Activated T-helper 17 cell treated with anti-CD3 and anti-CD28 coated beads, Interleukin-2, amount 50 U/mL, for 72 hours (primary cell): ENCODE measurements around the gene NECAB2. TPM values are rescaled to one million over a fixed set of nuclear protein-coding genes. Genes with fewer than 3 reads are reported as not detected.

Source experiments
- ATAC-seq: fragments of 150-1000 bp; cut with Tn5 transposase; replicated peaks from 2 replicates; pipeline ENCODE4 v1.10.0; 2021; ENCODE audit warnings: mild to moderate bottlenecking, moderate library complexity
- H3K27ac Mint-ChIP-seq: one replicate; pipeline ENCODE4 v1.8.0; 2022; ENCODE audit warnings: mixed read lengths
- H3K27me3 Mint-ChIP-seq: one replicate; pipeline ENCODE4 v1.8.0; 2022; ENCODE audit warnings: mixed read lengths
- H3K36me3 Mint-ChIP-seq: one replicate; pipeline ENCODE4 v1.8.0; 2022; ENCODE audit warnings: low read depth, mild to moderate bottlenecking, mixed read lengths
- H3K4me1 Mint-ChIP-seq: one replicate; pipeline ENCODE4 v1.8.0; 2022; ENCODE audit warnings: mixed read lengths
- H3K4me3 Mint-ChIP-seq: one replicate; pipeline ENCODE4 v1.8.0; 2022; ENCODE audit warnings: mild to moderate bottlenecking, mixed read lengths
- H3K9me3 Mint-ChIP-seq: one replicate; pipeline ENCODE4 v1.8.0; 2022; ENCODE audit warnings: mixed read lengths
- total RNA-seq, 2 donors: library from RNA; stranded (reverse); gene quantifications; one replicate each; pipeline ENCODE4 v1.2.3, GENCODE V29; 2022

The NECAB2 gene
- total RNA-seq, 2 donors from 2014 or later = not detected

GRCh38 chr16:83974475-83974874 is 6.4 kb downstream of the NECAB2 start:
- peaks cover 4% of the 10 kb centered on the region for H3K9me3 Mint-ChIP-seq
- no peak for ATAC-seq
- H3K4me3 Mint-ChIP-seq = no peak overlapping the region
- H3K4me1 Mint-ChIP-seq = no peaks in the 10 kb centered on the region
- H3K27ac Mint-ChIP-seq = no peak overlapping the region
- H3K27me3 Mint-ChIP-seq = peaks cover 11% of the 10 kb centered on the region
- H3K36me3 Mint-ChIP-seq = no peaks in the 10 kb centered on the region

DNA sequence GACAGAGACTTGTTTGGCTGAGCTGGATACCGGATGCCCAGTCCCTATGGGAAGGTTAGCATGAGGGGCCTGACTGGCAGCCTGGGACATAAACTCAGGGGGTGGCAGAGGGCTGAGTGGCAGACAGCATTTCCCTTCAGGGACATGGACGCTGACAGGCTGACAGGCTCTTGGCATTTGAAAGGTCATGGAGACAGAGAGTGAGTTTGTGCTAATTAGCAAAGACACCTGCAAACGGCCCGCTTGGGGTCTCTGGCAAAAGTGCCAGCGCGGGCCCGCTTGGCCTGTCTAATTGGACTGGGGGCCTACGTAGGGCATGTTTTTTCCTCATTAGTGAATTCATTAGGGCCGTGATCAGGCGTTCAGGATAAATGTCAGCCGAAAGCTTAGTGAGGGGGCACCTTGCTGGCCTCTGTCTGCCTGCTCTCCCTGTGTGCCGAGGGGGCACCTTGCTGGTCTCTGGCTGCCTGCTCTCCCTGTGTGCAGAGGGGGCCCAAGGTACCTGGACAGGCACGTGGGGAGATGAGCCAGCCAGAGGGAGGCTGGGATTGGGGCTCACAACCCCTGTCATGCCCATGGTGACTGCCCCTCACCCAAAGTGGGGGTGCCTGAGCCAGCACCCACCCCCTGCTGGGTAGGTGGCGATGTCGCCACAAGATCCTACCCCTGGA is 7.7 kb downstream of the NECAB2 start:
- H3K4me3 Mint-ChIP-seq = no peak overlapping the region
- no peak overlapping the region for H3K27ac Mint-ChIP-seq
- H3K9me3 Mint-ChIP-seq = peaks cover 4% of the 10 kb centered on the region
- H3K36me3 Mint-ChIP-seq = no peaks in the 10 kb centered on the region
- H3K27me3 Mint-ChIP-seq = peaks cover 6% of the 10 kb centered on the region
- H3K4me1 Mint-ChIP-seq = no peaks in the 10 kb centered on the region
- ATAC-seq = no peak

GRCh38 chr16:83977056-83977815 is 9.2 kb downstream of the NECAB2 start:
- H3K27me3 Mint-ChIP-seq = peaks cover 6% of the 10 kb centered on the region
- peaks cover 4% of the 10 kb centered on the region for H3K9me3 Mint-ChIP-seq
- no peak for ATAC-seq
- no peaks in the 10 kb centered on the region for H3K36me3 Mint-ChIP-seq
- no peaks in the 10 kb centered on the region for H3K4me1 Mint-ChIP-seq
- no peak overlapping the region for H3K4me3 Mint-ChIP-seq
- H3K27ac Mint-ChIP-seq = no peak overlapping the region

DNA sequence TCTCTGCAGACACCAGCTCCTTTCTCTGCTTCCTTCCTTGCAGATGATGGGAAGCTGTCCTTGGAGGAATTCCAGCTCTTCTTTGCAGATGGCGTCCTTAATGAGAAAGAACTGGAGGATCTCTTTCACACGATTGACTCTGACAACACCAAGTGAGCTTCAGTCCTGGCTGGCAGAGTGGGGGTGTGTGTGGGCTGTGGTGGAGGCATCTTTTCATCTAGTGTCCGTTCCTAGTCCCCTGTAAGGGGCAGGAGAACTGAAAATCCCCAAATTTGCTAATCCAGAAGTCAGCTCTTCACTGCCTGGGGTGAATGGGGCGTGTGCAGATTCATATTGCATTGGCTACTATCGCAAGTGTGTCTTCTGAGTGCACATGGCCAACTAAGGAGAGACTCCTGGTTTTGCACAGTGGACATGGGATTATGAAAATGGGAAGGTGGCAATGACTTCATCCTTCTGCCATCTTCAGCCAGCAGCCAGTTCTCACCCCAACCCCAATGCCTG is 10.4 kb downstream of the NECAB2 start:
- peaks cover 4% of the 10 kb centered on the region for H3K9me3 Mint-ChIP-seq
- no peaks in the 10 kb centered on the region for H3K4me1 Mint-ChIP-seq
- H3K36me3 Mint-ChIP-seq = no peaks in the 10 kb centered on the region

DNA sequence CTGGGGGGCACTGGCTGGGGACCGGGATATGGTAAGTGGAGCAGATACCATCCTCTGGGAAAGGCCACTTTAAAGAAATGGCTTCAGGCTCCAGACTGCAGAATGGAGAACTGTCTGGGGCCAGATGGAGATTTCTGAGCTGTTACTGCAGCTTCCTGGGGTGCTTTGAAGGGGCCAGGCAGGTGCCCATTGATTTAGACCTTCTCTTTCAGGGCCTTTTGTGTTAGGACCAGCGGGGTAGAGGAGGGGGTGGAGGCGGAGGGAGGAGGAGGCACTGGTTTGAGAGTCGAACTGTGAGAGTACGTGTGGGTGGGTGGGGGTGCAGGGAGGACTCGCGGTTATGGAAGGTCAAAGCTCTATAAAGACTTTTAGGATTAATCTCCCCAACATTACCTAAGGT is 11.4 kb downstream of the NECAB2 start:
- Mint-ChIP-seq H3K4me3 (no peak overlapping the region), H3K27me3 (peaks cover 4% of the 10 kb centered on the region), H3K4me1 (no peaks in the 10 kb centered on the region), H3K27ac (no peak overlapping the region), H3K9me3 (peaks cover 4% of the 10 kb centered on the region), H3K36me3 (no peaks in the 10 kb centered on the region)
- no peak for ATAC-seq

More for the DNA sequence above, 10.4 kb downstream of the NECAB2 start:
- peaks cover 6% of the 10 kb centered on the region for H3K27me3 Mint-ChIP-seq
- H3K27ac Mint-ChIP-seq = no peak overlapping the region
- H3K4me3 Mint-ChIP-seq = no peak overlapping the region
- ATAC-seq = no peak

DNA sequence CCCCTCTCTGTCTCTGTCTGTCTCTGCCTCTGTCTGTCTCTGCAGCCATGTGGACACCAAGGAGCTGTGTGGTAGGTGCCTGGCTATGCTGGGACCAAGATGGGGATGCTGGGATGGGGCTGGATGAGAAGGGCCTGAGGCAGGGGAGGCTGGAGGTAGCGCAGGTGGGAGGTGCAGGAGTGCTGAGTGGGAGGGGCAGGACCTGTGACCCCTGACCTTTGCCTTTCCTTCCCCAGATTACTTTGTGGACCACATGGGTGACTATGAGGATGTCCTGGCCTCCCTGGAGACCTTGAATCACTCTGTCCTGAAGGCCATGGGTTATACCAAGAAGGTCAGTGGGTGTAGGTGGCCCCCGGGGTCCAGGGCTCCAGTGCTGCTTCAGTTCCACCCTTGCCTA is 12.8 kb downstream of the NECAB2 start:
- H3K36me3 Mint-ChIP-seq = no peaks in the 10 kb centered on the region
- H3K4me1 Mint-ChIP-seq = no peaks in the 10 kb centered on the region
- H3K27me3 Mint-ChIP-seq = no peaks in the 10 kb centered on the region
- ATAC-seq = no peak
- H3K9me3 Mint-ChIP-seq = peaks cover 4% of the 10 kb centered on the region
- H3K27ac Mint-ChIP-seq = no peak overlapping the region
- no peak overlapping the region for H3K4me3 Mint-ChIP-seq

GRCh38 chr16:83981799-83982198 is 13.8 kb downstream of the NECAB2 start:
- no peak overlapping the region for H3K27ac Mint-ChIP-seq

GRCh38 chr16:83983491-83983890 is 15.4 kb downstream of the NECAB2 start:
- no peaks in the 10 kb centered on the region for H3K27me3 Mint-ChIP-seq
- no peak overlapping the region for H3K4me3 Mint-ChIP-seq
- no peak overlapping the region for H3K27ac Mint-ChIP-seq
- no peaks in the 10 kb centered on the region for H3K9me3 Mint-ChIP-seq
- no peaks in the 10 kb centered on the region for H3K36me3 Mint-ChIP-seq
- no peaks in the 10 kb centered on the region for H3K4me1 Mint-ChIP-seq
- no peak for ATAC-seq

More at GRCh38 chr16:83981799-83982198, 13.8 kb downstream of the NECAB2 start:
- ATAC-seq = no peak
- peaks cover 4% of the 10 kb centered on the region for H3K9me3 Mint-ChIP-seq
- no peaks in the 10 kb centered on the region for H3K4me1 Mint-ChIP-seq
- no peaks in the 10 kb centered on the region for H3K36me3 Mint-ChIP-seq
- H3K4me3 Mint-ChIP-seq = no peak overlapping the region
- H3K27me3 Mint-ChIP-seq = no peaks in the 10 kb centered on the region

DNA sequence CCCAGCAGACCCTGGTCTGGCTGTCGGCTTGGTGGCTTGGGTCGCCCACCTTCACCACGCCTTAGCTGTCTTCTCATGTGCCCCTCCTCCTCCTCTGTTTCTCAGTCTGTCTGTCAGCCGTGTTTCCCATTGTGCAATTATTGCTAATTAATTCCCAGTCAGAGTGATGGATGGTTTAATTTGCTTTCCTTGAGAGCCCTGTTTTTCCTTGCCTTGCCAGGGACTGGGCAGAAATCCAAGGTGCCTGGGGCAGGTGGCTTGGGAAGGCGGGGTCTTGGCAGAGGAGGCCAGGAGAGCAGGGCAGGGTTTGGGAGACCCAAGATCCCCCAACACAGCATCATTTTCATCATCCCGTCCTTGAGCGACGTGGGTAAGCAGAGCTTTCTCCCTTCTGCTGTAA is 21.3 kb downstream of the NECAB2 start:
- Mint-ChIP-seq H3K27me3 (peaks cover 23% of the 10 kb centered on the region), H3K4me1 (no peaks in the 10 kb centered on the region), H3K36me3 (no peaks in the 10 kb centered on the region), H3K4me3 (no peak overlapping the region), H3K27ac (no peak overlapping the region), H3K9me3 (no peaks in the 10 kb centered on the region)
- no peak for ATAC-seq

GRCh38 chr16:83990492-83990891 is 22.4 kb downstream of the NECAB2 start:
- H3K9me3 Mint-ChIP-seq = no peaks in the 10 kb centered on the region

DNA sequence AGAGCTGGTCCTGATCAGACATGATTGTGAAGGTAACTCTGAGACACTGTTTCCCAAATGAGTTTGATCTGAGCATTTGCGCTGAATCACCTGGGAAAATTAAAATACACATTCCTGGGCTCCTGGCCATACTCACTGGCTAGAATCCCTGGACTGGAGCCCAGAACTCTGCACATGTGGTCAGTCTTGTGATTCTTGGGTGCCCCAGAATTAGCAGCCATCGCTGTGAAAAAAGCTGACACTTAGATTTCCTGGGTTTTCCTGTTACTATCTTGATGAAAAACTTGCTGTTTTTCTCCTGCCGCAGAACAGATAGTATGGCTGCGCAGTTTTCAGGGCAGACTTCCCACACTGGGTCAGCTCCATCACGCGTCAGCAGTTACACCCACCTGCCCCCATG is 24.6 kb downstream of the NECAB2 start:
- H3K9me3 Mint-ChIP-seq = no peaks in the 10 kb centered on the region
- no peak for ATAC-seq
- no peaks in the 10 kb centered on the region for H3K36me3 Mint-ChIP-seq
- peaks cover 32% of the 10 kb centered on the region for H3K27me3 Mint-ChIP-seq
- no peak overlapping the region for H3K27ac Mint-ChIP-seq
- H3K4me3 Mint-ChIP-seq = no peak overlapping the region
- no peaks in the 10 kb centered on the region for H3K4me1 Mint-ChIP-seq

More at GRCh38 chr16:83990492-83990891, 22.4 kb downstream of the NECAB2 start:
- Mint-ChIP-seq H3K36me3 (no peaks in the 10 kb centered on the region), H3K27ac (no peak overlapping the region), H3K4me1 (no peaks in the 10 kb centered on the region), H3K27me3 (peaks cover 29% of the 10 kb centered on the region), H3K4me3 (no peak overlapping the region)
- ATAC-seq = no peak

DNA sequence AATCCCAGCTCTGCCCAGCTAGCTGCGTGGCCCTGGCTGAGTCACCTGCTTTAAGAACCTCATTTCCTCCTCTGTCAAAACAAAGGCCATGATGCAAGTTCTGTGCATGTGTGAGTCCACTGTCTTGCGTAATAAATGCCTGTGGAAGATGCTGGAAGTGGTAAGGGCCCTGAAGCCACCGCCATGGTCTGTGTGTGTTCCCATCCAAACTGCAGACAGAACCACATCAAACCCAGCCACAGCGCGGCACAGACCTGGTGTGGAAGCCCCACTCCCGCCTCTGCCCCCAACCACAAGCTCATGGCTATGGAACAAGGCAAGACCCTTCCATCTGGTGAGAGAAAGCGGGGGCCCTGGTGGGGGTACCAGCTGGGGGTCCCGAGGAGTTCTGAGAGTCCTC is 26.0 kb downstream of the NECAB2 start:
- Mint-ChIP-seq H3K4me3 (no peak overlapping the region), H3K27ac (no peak overlapping the region), H3K4me1 (no peaks in the 10 kb centered on the region), H3K9me3 (no peaks in the 10 kb centered on the region), H3K27me3 (peaks cover 34% of the 10 kb centered on the region), H3K36me3 (no peaks in the 10 kb centered on the region)
- no peak for ATAC-seq

DNA sequence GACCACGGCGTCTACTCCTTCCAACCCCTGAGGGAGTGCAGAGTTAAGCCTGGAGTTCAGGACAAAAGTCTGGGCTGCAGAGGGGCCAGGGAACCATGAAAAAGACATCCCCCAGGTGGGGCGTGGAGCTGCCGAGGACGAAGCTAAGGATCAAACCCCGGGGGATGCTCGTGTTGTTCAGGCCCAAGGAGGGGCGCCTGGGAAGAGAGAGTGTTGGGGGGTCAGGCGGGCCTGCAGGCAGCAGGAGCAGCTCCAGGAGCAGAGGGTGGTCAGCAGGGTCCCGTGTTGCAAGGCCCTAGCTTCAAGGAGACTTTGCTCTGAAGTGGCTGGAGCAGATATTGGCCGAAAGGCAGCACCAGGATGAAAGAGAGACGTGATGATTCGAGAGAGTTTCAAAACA is 26.7 kb downstream of the NECAB2 start:
- Mint-ChIP-seq H3K36me3 (no peaks in the 10 kb centered on the region), H3K27me3 (peaks cover 31% of the 10 kb centered on the region), H3K9me3 (no peaks in the 10 kb centered on the region), H3K27ac (no peak overlapping the region), H3K4me3 (no peak overlapping the region), H3K4me1 (no peaks in the 10 kb centered on the region)
- ATAC-seq = no peak

DNA sequence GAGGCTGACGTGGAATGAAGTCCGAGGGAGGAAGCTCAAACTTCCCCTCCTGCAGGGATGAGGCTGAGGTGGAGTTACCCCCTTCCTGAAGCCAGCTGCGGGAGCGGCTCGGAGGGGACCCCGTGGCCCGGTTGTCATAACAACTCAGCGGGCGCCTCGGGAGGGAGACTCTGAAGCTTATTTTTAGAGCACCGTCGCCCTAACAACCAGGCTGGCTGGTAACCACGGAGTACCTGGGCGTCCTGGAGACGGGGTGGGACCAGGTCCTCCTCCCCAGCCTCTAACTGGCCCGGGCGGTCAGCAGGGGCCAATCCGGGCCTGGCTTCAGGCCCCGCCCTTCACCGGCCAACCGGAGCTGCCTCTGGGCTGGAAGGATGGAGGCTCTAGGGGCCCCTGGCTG is 27.7 kb downstream of the NECAB2 start:
- no peak overlapping the region for H3K27ac Mint-ChIP-seq
- no peaks in the 10 kb centered on the region for H3K4me1 Mint-ChIP-seq
- no peaks in the 10 kb centered on the region for H3K36me3 Mint-ChIP-seq
- no peak overlapping the region for H3K4me3 Mint-ChIP-seq
- no peaks in the 10 kb centered on the region for H3K9me3 Mint-ChIP-seq
- ATAC-seq = no peak
- H3K27me3 Mint-ChIP-seq = peaks cover 31% of the 10 kb centered on the region
